ENCODE measurements around the gene LRMDA.

The LRMDA gene

DNA sequence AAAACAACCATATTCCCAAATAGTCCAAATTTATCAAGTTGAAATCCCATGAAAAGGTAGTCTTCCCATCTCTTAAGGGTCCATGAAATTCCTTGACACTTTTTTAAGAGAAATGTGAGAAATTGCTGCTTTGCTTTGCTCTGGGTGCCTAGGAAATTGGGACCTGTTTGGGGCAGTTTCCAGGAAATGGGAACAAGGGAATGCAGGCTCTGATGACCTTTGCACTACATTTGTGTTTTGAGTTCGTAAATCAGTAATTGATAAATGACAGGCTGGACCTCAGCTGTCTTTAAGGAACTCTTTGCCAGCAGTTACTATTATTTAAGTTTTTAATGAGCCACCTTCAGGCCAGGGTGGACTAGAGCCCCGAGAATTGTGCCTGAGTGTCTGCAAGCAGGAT, 203.5 kb downstream of the LRMDA start:
- DNase-seq, result no peak
- Mint-ChIP-seq H3K36me3 (ENCODE audit: low read depth) (no peaks in the 10 kb centered on the region), H3K27ac (no peak overlapping the region), H3K4me3 (no peak overlapping the region), H3K27me3 (ENCODE audit: low read depth, poor library complexity) (peaks cover 11% of the 10 kb centered on the region), H3K9me3 (no peaks in the 10 kb centered on the region), H3K4me1 (peaks cover 80% of the 10 kb centered on the region)
- TF ChIP-seq, protein P1, sequence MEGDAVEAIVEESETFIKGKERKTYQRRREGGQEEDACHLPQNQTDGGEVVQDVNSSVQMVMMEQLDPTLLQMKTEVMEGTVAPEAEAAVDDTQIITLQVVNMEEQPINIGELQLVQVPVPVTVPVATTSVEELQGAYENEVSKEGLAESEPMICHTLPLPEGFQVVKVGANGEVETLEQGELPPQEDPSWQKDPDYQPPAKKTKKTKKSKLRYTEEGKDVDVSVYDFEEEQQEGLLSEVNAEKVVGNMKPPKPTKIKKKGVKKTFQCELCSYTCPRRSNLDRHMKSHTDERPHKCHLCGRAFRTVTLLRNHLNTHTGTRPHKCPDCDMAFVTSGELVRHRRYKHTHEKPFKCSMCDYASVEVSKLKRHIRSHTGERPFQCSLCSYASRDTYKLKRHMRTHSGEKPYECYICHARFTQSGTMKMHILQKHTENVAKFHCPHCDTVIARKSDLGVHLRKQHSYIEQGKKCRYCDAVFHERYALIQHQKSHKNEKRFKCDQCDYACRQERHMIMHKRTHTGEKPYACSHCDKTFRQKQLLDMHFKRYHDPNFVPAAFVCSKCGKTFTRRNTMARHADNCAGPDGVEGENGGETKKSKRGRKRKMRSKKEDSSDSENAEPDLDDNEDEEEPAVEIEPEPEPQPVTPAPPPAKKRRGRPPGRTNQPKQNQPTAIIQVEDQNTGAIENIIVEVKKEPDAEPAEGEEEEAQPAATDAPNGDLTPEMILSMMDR (IDR thresholded peaks at IDR 0.05), result no peak

DNA sequence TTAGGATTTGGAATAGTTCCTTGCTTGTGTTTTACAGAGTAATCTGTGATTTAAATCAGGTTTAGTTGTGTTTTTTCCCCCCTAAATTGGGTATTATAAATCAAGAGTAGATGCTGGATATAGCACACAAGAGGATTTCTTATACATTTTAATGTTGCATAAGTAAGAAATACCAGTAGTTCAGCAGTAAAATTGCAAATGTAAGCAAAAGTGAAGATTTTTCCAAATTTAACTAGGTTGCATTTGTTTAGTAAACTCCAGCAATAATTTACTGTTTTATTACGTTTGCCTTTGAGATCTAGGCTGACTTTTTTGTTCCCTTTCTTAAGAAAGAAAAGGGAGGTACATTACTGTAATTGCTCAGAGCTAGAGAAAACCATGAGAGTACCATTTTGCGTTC, 207.3 kb downstream of the LRMDA start:
- DNase-seq, result no peak
- no peak overlapping the region for H3K27ac Mint-ChIP-seq
- H3K36me3 Mint-ChIP-seq (ENCODE audit: low read depth), result no peaks in the 10 kb centered on the region
- no peaks in the 10 kb centered on the region for H3K9me3 Mint-ChIP-seq
- H3K4me1 Mint-ChIP-seq, result peaks cover 59% of the 10 kb centered on the region
- TF ChIP-seq, protein P1 (IDR thresholded peaks at IDR 0.05), result no peak
- H3K27me3 Mint-ChIP-seq (ENCODE audit: low read depth, poor library complexity), result peaks cover 7% of the 10 kb centered on the region
- H3K4me3 Mint-ChIP-seq, result no peak overlapping the region

DNA sequence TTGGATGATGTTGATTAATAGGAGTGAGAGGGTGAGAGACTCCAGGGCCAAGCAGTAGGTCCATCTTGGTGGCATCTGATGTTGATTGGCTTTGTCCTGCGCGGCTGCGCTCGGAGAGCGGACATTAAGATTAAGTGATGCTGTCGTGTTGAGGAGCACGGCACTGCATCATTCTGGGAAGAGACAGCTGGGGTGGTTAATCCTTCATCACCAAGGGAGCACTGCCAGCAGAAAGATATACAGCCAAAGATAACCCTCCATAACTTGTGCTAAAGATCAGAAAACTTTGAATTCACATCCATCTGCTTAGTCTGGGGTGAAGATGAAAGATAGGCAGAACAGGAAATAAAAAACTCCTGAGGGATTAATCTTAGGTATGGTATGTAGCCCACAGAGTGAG, 208.3 kb downstream of the LRMDA start:
- TF ChIP-seq, protein P1 (IDR thresholded peaks at IDR 0.05), result no peak
- Mint-ChIP-seq H3K27me3 (ENCODE audit: low read depth, poor library complexity) (peaks cover 7% of the 10 kb centered on the region), H3K4me3 (no peak overlapping the region), H3K9me3 (no peaks in the 10 kb centered on the region), H3K27ac (no peak overlapping the region), H3K36me3 (ENCODE audit: low read depth) (no peaks in the 10 kb centered on the region), H3K4me1 (peaks cover 62% of the 10 kb centered on the region)
- DNase-seq, result no peak

DNA sequence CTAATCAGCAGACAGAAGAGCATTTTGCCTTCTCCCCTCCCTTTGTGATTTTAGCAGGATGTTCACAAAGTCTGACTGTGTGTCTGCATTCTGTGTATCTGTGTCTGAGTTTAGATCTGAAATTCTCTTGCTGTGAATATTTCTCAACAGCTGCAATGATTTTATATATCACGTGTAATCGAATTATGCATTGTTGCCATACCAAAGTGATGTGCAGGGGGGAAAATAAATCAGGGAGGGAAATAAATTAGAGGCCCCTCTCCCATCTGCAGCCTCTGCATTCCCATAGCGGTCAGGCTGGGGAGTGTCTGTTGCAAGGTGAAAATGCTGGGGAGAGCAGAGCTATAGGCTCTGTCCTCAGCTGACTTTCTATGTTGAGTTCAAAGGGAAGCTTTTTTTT, 209.0 kb downstream of the LRMDA start:
- Mint-ChIP-seq H3K4me3 (no peak overlapping the region), H3K36me3 (ENCODE audit: low read depth) (no peaks in the 10 kb centered on the region), H3K27me3 (ENCODE audit: low read depth, poor library complexity) (peaks cover 7% of the 10 kb centered on the region), H3K4me1 (peaks cover 59% of the 10 kb centered on the region), H3K27ac (no peak overlapping the region), H3K9me3 (no peaks in the 10 kb centered on the region)
- TF ChIP-seq, protein P1 (IDR thresholded peaks at IDR 0.05), result no peak
- no peak for DNase-seq

DNA sequence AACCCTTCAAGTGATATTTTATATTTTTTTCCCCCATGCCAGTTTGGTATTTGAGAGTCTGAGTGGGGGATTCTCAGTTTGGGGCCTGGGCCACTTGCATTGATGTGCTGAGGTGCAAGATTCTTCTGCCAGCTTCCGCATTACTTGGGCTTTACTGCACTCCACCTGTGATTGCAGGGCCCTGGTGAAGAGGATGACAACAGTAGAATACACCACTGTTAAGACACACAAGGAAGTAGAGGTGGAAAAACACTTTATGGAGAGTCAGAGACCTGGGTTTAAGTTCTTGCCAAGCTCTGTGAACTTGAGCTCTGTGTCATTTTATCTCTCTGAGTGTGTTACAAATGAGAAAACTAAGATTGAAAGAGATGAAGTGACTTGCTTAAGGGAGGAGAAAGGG, 209.4 kb downstream of the LRMDA start:
- H3K4me3 Mint-ChIP-seq, result peak overlapping the region; percentile 33
- TF ChIP-seq, protein P1 (IDR thresholded peaks at IDR 0.05), result no peak
- H3K4me1 Mint-ChIP-seq, result peaks cover 61% of the 10 kb centered on the region
- no peaks in the 10 kb centered on the region for H3K9me3 Mint-ChIP-seq
- peaks cover 7% of the 10 kb centered on the region for H3K27me3 Mint-ChIP-seq (ENCODE audit: low read depth, poor library complexity)
- no peak for DNase-seq
- peak overlapping the region; percentile 15 for H3K27ac Mint-ChIP-seq
- H3K36me3 Mint-ChIP-seq (ENCODE audit: low read depth), result no peaks in the 10 kb centered on the region

DNA sequence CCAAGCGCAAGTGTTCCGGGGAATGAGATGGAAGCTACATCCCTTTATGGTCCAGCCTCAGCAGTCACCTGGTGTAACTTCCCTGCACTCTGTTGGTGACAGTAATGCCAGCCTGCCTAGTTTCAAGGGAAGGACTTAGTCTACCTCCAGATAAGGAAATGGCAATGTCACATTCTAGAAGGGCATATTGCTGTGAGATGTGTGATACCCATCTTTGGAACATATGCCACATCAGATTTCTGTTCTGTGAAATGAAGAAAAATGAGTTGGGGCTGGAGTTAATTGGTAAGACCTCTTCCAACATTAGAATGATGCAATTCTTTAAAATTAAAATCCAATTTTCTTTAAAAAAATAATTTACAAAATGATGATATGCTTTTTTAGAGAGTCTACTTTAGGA, 212.0 kb downstream of the LRMDA start:
- peaks cover 73% of the 10 kb centered on the region for H3K4me1 Mint-ChIP-seq

More for the DNA sequence above, 212.0 kb downstream of the LRMDA start:
- peaks cover 4% of the 10 kb centered on the region for H3K27me3 Mint-ChIP-seq (ENCODE audit: low read depth, poor library complexity)
- TF ChIP-seq, protein P1 (IDR thresholded peaks at IDR 0.05), result no peak
- no peaks in the 10 kb centered on the region for H3K36me3 Mint-ChIP-seq (ENCODE audit: low read depth)
- DNase-seq, result no peak
- H3K27ac Mint-ChIP-seq, result no peak overlapping the region
- H3K9me3 Mint-ChIP-seq, result no peaks in the 10 kb centered on the region
- no peak overlapping the region for H3K4me3 Mint-ChIP-seq

Data from nephron progenitor cell (in vitro differentiated cells).